GM21529 (cell line): ENCODE measurements around the gene COL13A1.

Experiments used
- ATAC-seq: cut with Tn5 transposase; IDR thresholded peaks from one replicate; pipeline ENCODE4 v1.9.1; 2021; ENCODE audit not compliant: unreplicated experiment

Gene COL13A1

GRCh38 chr10:69960988-69961880 is 159.5 kb downstream of the COL13A1 start:
- ATAC-seq: no peak

GRCh38 chr10:69961881-69962745 is 160.4 kb downstream of the COL13A1 start:
- no peak for ATAC-seq

GRCh38 chr10:69962746-69963135 is 161.0 kb downstream of the COL13A1 start:
- no peak for ATAC-seq

GRCh38 chr10:69963178-69963834 is 161.6 kb downstream of the COL13A1 start:
- no peak for ATAC-seq

- no peak for ATAC-seq
These were observed 162.4 kb downstream of the COL13A1 start for GRCh38 chr10:69963835-69964710.

GRCh38 chr10:69965086-69965485 is 163.4 kb downstream of the COL13A1 start:
- no peak for ATAC-seq

- no peak for ATAC-seq
These were observed 164.4 kb downstream of the COL13A1 start for GRCh38 chr10:69965919-69966662.

GRCh38 chr10:69968830-69969229 is 167.1 kb downstream of the COL13A1 start:
- ATAC-seq: no peak

GRCh38 chr10:69969977-69970376 is 168.3 kb downstream of the COL13A1 start:
- ATAC-seq: no peak

- ATAC-seq: no peak
These were observed 171.3 kb downstream of the COL13A1 start for GRCh38 chr10:69972981-69973397.

GRCh38 chr10:69973678-69974077 is 172.0 kb downstream of the COL13A1 start:
- ATAC-seq: no peak

GRCh38 chr10:69974551-69975155 is 172.9 kb downstream of the COL13A1 start:
- no peak for ATAC-seq

GRCh38 chr10:69976795-69977546 is 175.3 kb downstream of the COL13A1 start:
- ATAC-seq: no peak

- ATAC-seq: no peak
These were observed 177.5 kb downstream of the COL13A1 start for GRCh38 chr10:69979174-69979573.

GRCh38 chr10:69980672-69981071 is 179.0 kb downstream of the COL13A1 start:
- ATAC-seq: no peak

- no peak for ATAC-seq
These were observed 186.4 kb downstream of the COL13A1 start for GRCh38 chr10:69988094-69988493.

- ATAC-seq: no peak
These were observed 189.4 kb downstream of the COL13A1 start for GRCh38 chr10:69991151-69991550.

- no peak for ATAC-seq
These were observed 192.6 kb downstream of the COL13A1 start for GRCh38 chr10:69994262-69994661.

GRCh38 chr10:69996611-69997010 is 194.9 kb downstream of the COL13A1 start:
- ATAC-seq: no peak
